IMR-90 (cell line): ENCODE data around the gene MAGI1. TPM values are rescaled to one million over a fixed set of nuclear protein-coding genes. Genes with fewer than 3 reads are reported as not detected.

Source experiments
- ATAC-seq: fragments of 200-7000 bp; cut with Tn5 transposase; 2 replicates; pipeline ENCODE4 v1.9.1; 2020; ENCODE audit warnings: low read depth, mild to moderate bottlenecking, moderate library complexity
- BruUV-seq: library from RNA; stranded (reverse); fragments of 400-500 nt; replicated peaks from 2 replicates; lab custom pipeline; 2021; lab: Mats Ljungman, UMichigan
- CTCF ChIA-PET: fragments of 300-600 bp; formaldehyde crosslinking; extraction: SDS; loops from one replicate; lab custom pipeline; 2021; ENCODE audit warnings: antibody characterized with exemption; lab: Yijun Ruan, JAX
- POLR2A ChIA-PET: fragments of 300-600 bp; sonication (Branson Sonifier 250); formaldehyde crosslinking; loops from one replicate; lab custom pipeline; 2022; ENCODE audit warnings: antibody characterized with exemption; ENCODE audit not compliant: unreplicated experiment; lab: Charles Lee
- DNase-seq: peaks from one replicate; pipeline ENCODE4 v3.0.0; 2013
- H2AFZ ChIP-seq: replicated peaks from 2 replicates; pipeline ENCODE3; 2013; ENCODE audit warnings: low read length, mild to moderate bottlenecking; ENCODE audit not compliant: poor library complexity
- H2AK5ac ChIP-seq: 2 replicates; pipeline ENCODE4 v1.6.1; 2013; ENCODE audit warnings: low read depth, low read length, inconsistent platforms
- H2AK9ac ChIP-seq: replicated peaks from 2 replicates; pipeline ENCODE3; 2013; ENCODE audit warnings: mild to moderate bottlenecking, low read depth, low read length, moderate library complexity; ENCODE audit not compliant: poor library complexity
- H2BK120ac ChIP-seq: 2 replicates; pipeline ENCODE4 v1.6.1; 2013; ENCODE audit warnings: low read depth, low read length, inconsistent platforms
- H2BK15ac ChIP-seq: 3 replicates; pipeline ENCODE4 v1.6.1; 2013; ENCODE audit warnings: low read depth, low read length, inconsistent platforms
- H2BK20ac ChIP-seq: 2 replicates; pipeline ENCODE4 v1.6.1; 2013; ENCODE audit warnings: low read depth, mild to moderate bottlenecking, inconsistent platforms, low read length, moderate library complexity
- H2BK5ac ChIP-seq: 2 replicates; pipeline ENCODE4 v1.6.1; 2013; ENCODE audit warnings: mild to moderate bottlenecking, low read depth, low read length, inconsistent platforms; ENCODE audit not compliant: poor library complexity, severe bottlenecking
- H3K14ac ChIP-seq: replicated peaks from 2 replicates; pipeline ENCODE4 v1.6.1; 2013; ENCODE audit warnings: low read depth, low read length, inconsistent platforms
- H3K18ac ChIP-seq: 2 replicates; pipeline ENCODE4 v1.6.1; 2013; ENCODE audit warnings: low read depth, low read length, control low read depth
- H3K23ac ChIP-seq: 2 replicates; pipeline ENCODE4 v1.6.1; 2013; ENCODE audit warnings: low read depth, low read length, inconsistent platforms
- H3K27ac ChIP-seq: 2 replicates; pipeline ENCODE4 v1.5.1; 2013; ENCODE audit warnings: mild to moderate bottlenecking, control low read depth, low read length; ENCODE audit not compliant: insufficient read depth
- H3K27me3 ChIP-seq: 2 replicates; pipeline ENCODE4 v1.6.1; 2013; ENCODE audit warnings: low read length; ENCODE audit not compliant: control insufficient read depth, insufficient read depth
- H3K36me3 ChIP-seq: 2 replicates; pipeline ENCODE4 v1.6.1; 2013; ENCODE audit warnings: low read length, mixed read lengths; ENCODE audit not compliant: control insufficient read depth, insufficient read depth
- H3K4ac ChIP-seq: 2 replicates; pipeline ENCODE4 v1.6.1; 2013; ENCODE audit warnings: low read depth, low read length, inconsistent platforms
- H3K4me1 ChIP-seq: 2 replicates; pipeline ENCODE4 v1.6.1; 2013; ENCODE audit warnings: low read length, mixed read lengths; ENCODE audit not compliant: control insufficient read depth, insufficient read depth
- H3K4me2 ChIP-seq: 2 replicates; pipeline ENCODE4 v1.6.1; 2013; ENCODE audit warnings: low read depth, mild to moderate bottlenecking, control low read depth, low read length, moderate library complexity
- H3K4me3 ChIP-seq: 2 replicates; pipeline ENCODE4 v1.5.1; 2013; ENCODE audit warnings: low read depth, mild to moderate bottlenecking, control low read depth, low read length, moderate library complexity; ENCODE audit not compliant: insufficient read depth
- H3K56ac ChIP-seq: 2 replicates; pipeline ENCODE4 v1.6.1; 2013; ENCODE audit warnings: low read length, inconsistent platforms; ENCODE audit not compliant: insufficient read depth; ENCODE audit errors: extremely low read depth
- H3K79me1 ChIP-seq, 2 experiments: 2 replicates each; pipeline ENCODE4 v1.6.1; 2013; ENCODE audit warnings: low read length in 2 of 2, inconsistent platforms in 1 of 2, low read depth in 1 of 2
- H3K9ac ChIP-seq: 2 replicates; pipeline ENCODE4 v1.6.1; 2013; ENCODE audit warnings: low read depth, low read length, control low read depth
- H3K9me1 ChIP-seq: 2 replicates; pipeline ENCODE4 v1.6.1; 2013; ENCODE audit warnings: low read length, inconsistent platforms; ENCODE audit not compliant: insufficient read depth
- H3K9me3 ChIP-seq: 2 replicates; pipeline ENCODE4 v1.6.1; 2013; ENCODE audit warnings: low read length; ENCODE audit not compliant: control insufficient read depth, insufficient read depth
- H4K20me1 ChIP-seq: 2 replicates; pipeline ENCODE4 v1.6.1; 2013; ENCODE audit warnings: low read length, inconsistent platforms; ENCODE audit not compliant: insufficient read depth
- H4K5ac ChIP-seq: 2 replicates; pipeline ENCODE4 v1.6.1; 2013; ENCODE audit warnings: mild to moderate bottlenecking, low read depth, low read length, control low read depth
- H4K8ac ChIP-seq, 2 experiments: 2 replicates each; pipeline ENCODE4 v1.6.1; 2013; ENCODE audit warnings: low read depth in 2 of 2, low read length in 2 of 2, control low read depth in 1 of 2, inconsistent platforms in 1 of 2
- H4K91ac ChIP-seq: 2 replicates; pipeline ENCODE4 v1.6.1; 2013; ENCODE audit warnings: low read depth, low read length, inconsistent platforms; ENCODE audit not compliant: insufficient read depth
- BHLHE40 ChIP-seq: fragments of 150-350 bp; IDR thresholded peaks from 2 replicates; pipeline ENCODE4 v1.6.1; 2016; ENCODE audit warnings: mild to moderate bottlenecking, low read depth, low read length
- MXI1 ChIP-seq: IDR thresholded peaks from 2 replicates; pipeline ENCODE4 v1.6.1; 2012; ENCODE audit warnings: low read depth, mild to moderate bottlenecking, low read length, moderate library complexity, borderline replicate concordance
- NFE2L2 ChIP-seq: fragments of 150-350 bp; IDR thresholded peaks from 2 replicates; pipeline ENCODE4 v1.6.1; 2016; ENCODE audit warnings: low read depth, mild to moderate bottlenecking, low read length
- RAD21 ChIP-seq: IDR thresholded peaks from 2 replicates; pipeline ENCODE4 v1.6.1; 2012; ENCODE audit warnings: low read length, improper control_type of control experiment
- WGBS, 2 experiments: methylation state at CpG; one replicate each; pipeline versions ENCODE4 v1.1.5 to v1.1.7; 2013; ENCODE audit warnings: missing lambda C conversion rate in 2 of 2; ENCODE audit not compliant: insufficient read length in 1 of 2; ENCODE audit errors: extremely low coverage in 2 of 2; 5-methylcytosine and 5-hydroxymethylcytosine counted together
- dilution Hi-C: fragments of 300-500 bp; cut with HindIII; formaldehyde crosslinking; loops from one replicate; pipeline ENCODE4 v1.14.3; 2018; ENCODE audit warnings: low sequenced_read_pairs; ENCODE audit not compliant: unreplicated experiment
- in situ Hi-C: fragments of 300-500 bp; cut with MboI; formaldehyde crosslinking; loops from 3 replicates; pipeline ENCODE4 v1.14.3; 2019; ENCODE audit warnings: low sequenced_read_pairs, inconsistent platforms, mixed read lengths
- intact Hi-C: fragments of 100-400 bp; cut with micrococcal nuclease; formaldehyde crosslinking; loops from 2 replicates; pipeline ENCODE4 v1.10.0; 2022
- polyA plus RNA-seq, 3 experiments: library from polyadenylated mRNA; depleted of rRNA; stranded (reverse); fragments of >200 nt; gene quantifications; 2 replicates each; pipeline ENCODE4 v1.2.3, GENCODE V29; 2012; ENCODE audit warnings: low replicate concordance in 1 of 3
- total RNA-seq: library from RNA; depleted of rRNA; stranded (reverse); fragments of >200 nt; gene quantifications from 2 replicates; pipeline ENCODE4 v1.2.3, GENCODE V29; 2012
- TF ChIP-seq, protein P1 (sequence below): fragments of 150-350 bp; IDR thresholded peaks from 2 replicates; pipeline ENCODE4 v1.6.1; 2016; ENCODE audit warnings: low read depth, mild to moderate bottlenecking, low read length, moderate library complexity, borderline replicate concordance
- TF ChIP-seq, protein P2 (sequence below): fragments of 150-350 bp; IDR thresholded peaks from 2 replicates; pipeline ENCODE4 v1.6.1; 2017; ENCODE audit warnings: mild to moderate bottlenecking, antibody characterized with exemption, low read length, low read depth

MAGI1 gene
- total and polyA plus RNA-seq, 2 of the 4 experiments (the other 2 are of a cell fraction) = 14.5 to 24.2 TPM

DNA sequence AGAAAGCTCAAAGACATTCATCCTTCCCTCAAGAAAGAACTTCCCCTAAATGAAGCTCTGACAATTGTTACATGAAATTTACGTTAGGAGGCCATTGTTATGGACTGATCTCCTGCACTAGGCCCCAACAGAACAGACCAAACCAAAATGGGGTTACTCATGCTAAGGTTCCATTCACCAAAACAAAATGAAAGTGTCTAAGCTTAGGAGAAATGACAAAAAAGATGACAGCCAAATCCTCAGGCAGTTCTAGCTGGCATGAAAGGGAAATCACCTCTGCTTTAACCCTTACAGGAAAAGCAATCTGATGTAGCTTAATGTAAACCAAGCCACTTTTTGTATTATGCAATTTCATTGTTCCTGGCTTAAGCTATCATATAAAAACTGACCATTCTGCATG lies 271.2 kb downstream of the MAGI1 start:
- no peak overlapping the region for H2AFZ ChIP-seq
- no peaks in the 10 kb centered on the region; the same call in 1 of the 2 replicates for H4K20me1 ChIP-seq
- in situ Hi-C loops (no loop called here), intact Hi-C loops (no loop called here), dilution Hi-C loops (no loop called here)
- H4K5ac ChIP-seq = no peak overlapping the region
- no peak overlapping the region for H3K9ac ChIP-seq
- ATAC-seq = no peak
- no peak overlapping the region for H2BK20ac ChIP-seq
- H2AK5ac ChIP-seq = no peak overlapping the region
- ChIA-PET POLR2A (no interaction called here), CTCF (interaction anchor here (0.7 kb wide), 1 partner anchor 89 kb away, joined by 3 read pairs; no protein-coding TSS in a partner anchor)
- no peak overlapping the region for H2BK120ac ChIP-seq
- BruUV-seq = no TSS peak
- no peaks in the 10 kb centered on the region for H3K27me3 ChIP-seq
- H3K18ac ChIP-seq = no peak overlapping the region
- no peak overlapping the region for H3K4ac ChIP-seq
- no peaks in the 10 kb centered on the region for H3K4me1 ChIP-seq
- H3K4me2 ChIP-seq = no peak overlapping the region
- H3K79me1 ChIP-seq = peaks cover 15 to 28% of the 10 kb centered on the region in 2 experiments
- H3K23ac ChIP-seq = no peak overlapping the region
- H2BK5ac ChIP-seq = no peak overlapping the region
- H3K14ac ChIP-seq = no peak overlapping the region
- H3K36me3 ChIP-seq = no peaks in the 10 kb centered on the region
- no peak overlapping the region for H2AK9ac ChIP-seq
- no peaks in the 10 kb centered on the region for H3K9me3 ChIP-seq
- WGBS, 2 experiments = 100% methylated on average over 1 of the region's 1 CpG; no CpG with 5 or more reads in 1 of the 2 experiments
- 0 out of 2 replicates have a peak, but pooled peaks cover 3% of the 10 kb centered on the region for H3K9me1 ChIP-seq
- H3K56ac ChIP-seq = no peak overlapping the region
- no peak overlapping the region for H4K91ac ChIP-seq
- no peak for DNase-seq
- H2BK15ac ChIP-seq = no peak overlapping the region
- no peak overlapping the region for H4K8ac ChIP-seq
- H3K4me3 ChIP-seq = no peak overlapping the region
- no peak for TF ChIP-seq NFE2L2
- TF ChIP-seq, protein P1, sequence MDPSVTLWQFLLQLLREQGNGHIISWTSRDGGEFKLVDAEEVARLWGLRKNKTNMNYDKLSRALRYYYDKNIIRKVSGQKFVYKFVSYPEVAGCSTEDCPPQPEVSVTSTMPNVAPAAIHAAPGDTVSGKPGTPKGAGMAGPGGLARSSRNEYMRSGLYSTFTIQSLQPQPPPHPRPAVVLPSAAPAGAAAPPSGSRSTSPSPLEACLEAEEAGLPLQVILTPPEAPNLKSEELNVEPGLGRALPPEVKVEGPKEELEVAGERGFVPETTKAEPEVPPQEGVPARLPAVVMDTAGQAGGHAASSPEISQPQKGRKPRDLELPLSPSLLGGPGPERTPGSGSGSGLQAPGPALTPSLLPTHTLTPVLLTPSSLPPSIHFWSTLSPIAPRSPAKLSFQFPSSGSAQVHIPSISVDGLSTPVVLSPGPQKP = no peak
- TF ChIP-seq MXI1 = no peak
- TF ChIP-seq, protein P2, sequence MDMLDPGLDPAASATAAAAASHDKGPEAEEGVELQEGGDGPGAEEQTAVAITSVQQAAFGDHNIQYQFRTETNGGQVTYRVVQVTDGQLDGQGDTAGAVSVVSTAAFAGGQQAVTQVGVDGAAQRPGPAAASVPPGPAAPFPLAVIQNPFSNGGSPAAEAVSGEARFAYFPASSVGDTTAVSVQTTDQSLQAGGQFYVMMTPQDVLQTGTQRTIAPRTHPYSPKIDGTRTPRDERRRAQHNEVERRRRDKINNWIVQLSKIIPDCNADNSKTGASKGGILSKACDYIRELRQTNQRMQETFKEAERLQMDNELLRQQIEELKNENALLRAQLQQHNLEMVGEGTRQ = no peak
- no peak for TF ChIP-seq RAD21
- no peak for TF ChIP-seq BHLHE40
- no peak overlapping the region for H3K27ac ChIP-seq
